HCT116 (cell line): ENCODE data around the gene C1orf167.

ENCODE experiments used
- CTCF ChIP-seq, 3 experiments: fragments of 200-600 bp in 1 of 3; sonication (generic) in 1 of 3; IDR thresholded peaks in 2 of 3; conservative IDR thresholded peaks in 1 of 3; 2 replicates each; pipeline ENCODE4 v1.5.1; 2012 to 2017; ENCODE audit warnings: low read depth in 2 of 3, low read length in 2 of 3, antibody characterized with exemption in 1 of 3, borderline replicate concordance in 1 of 3, control low read depth in 1 of 3, mild to moderate bottlenecking in 1 of 3, mixed read lengths in 1 of 3, mixed run types in 1 of 3, moderate library complexity in 1 of 3; ENCODE audit not compliant: insufficient read depth in 1 of 3
- ZNF274 ChIP-seq: fragments of 200-500 bp; sonication (Bioruptor generic); IDR thresholded peaks from 2 replicates; pipeline ENCODE4 v1.6.1; 2014; ENCODE audit warnings: mild to moderate bottlenecking, low read depth, low read length, inconsistent platforms

- TF ChIP-seq ZNF274 (no peak), CTCF (IDR thresholded peaks at IDR 0.05 in 2 of 3, conservative IDR thresholded peaks at IDR 0.05 in 1 of 3; ENCODE audit: borderline replicate concordance in 1 of 3, insufficient read depth in 1 of 3, low read depth in 2 of 3, low read length in 2 of 3) (no peak)
Observed at GRCh38 chr1:11767922-11768704, 6.1 kb downstream of the C1orf167 start.
